Caco-2 (cell line): ENCODE measurements around the gene OR2V2. TPM values are rescaled to one million over a fixed set of nuclear protein-coding genes. Genes with fewer than 3 reads are reported as not detected.
"Not testable (repeated sequence)": the region's sequence is repeated elsewhere in the genome, so short reads cannot be mapped to it uniquely, and the experiment has no call there.

Experiments
- Bru-seq: library from RNA; stranded (reverse); fragments of 400-500 nt; gene quantifications from one replicate; lab custom pipeline; 2021; lab: Mats Ljungman, UMichigan
- BruChase-seq, 2 experiments: library from RNA; stranded (reverse); fragments of 400-500 nt; gene quantifications; one replicate each; lab custom pipeline; 2021; lab: Mats Ljungman, UMichigan
- BruUV-seq: library from RNA; stranded (reverse); fragments of 400-500 nt; replicated peaks from 2 replicates; lab custom pipeline; 2021; lab: Mats Ljungman, UMichigan
- CTCF ChIA-PET: fragments of 300-600 bp; sonication (Branson Sonifier 250); formaldehyde crosslinking; loops from one replicate; lab custom pipeline; 2022; ENCODE audit warnings: antibody characterized with exemption; lab: Charles Lee
- POLR2A ChIA-PET: fragments of 300-600 bp; sonication (Branson Sonifier 250); formaldehyde crosslinking; loops from one replicate; lab custom pipeline; 2022; ENCODE audit warnings: antibody characterized with exemption; lab: Charles Lee
- DNase-seq, 2 experiments: peaks; one replicate each; pipeline versions ENCODE4 v3.0.0 to v3.0.0-alpha.2; 2020 to 2022
- H3K27me3 ChIP-seq: replicated peaks from 2 replicates; pipeline ENCODE4 v1.6.0; 2011; ENCODE audit warnings: low read length; ENCODE audit not compliant: control insufficient read depth, insufficient read depth
- H3K36me3 ChIP-seq: 2 replicates; pipeline ENCODE4 v1.5.1; 2011; ENCODE audit warnings: low read length; ENCODE audit not compliant: control insufficient read depth, insufficient read depth
- H3K4me1 ChIP-seq: fragments of 250-450 bp; sonication (Bioruptor Pico); 2 replicates; pipeline ENCODE4 v1.5.1; 2020; ENCODE audit warnings: mild to moderate bottlenecking
- H3K4me3 ChIP-seq: 2 replicates; pipeline ENCODE4 v1.5.1; 2011; ENCODE audit warnings: low read depth, mild to moderate bottlenecking, control low read depth, low read length
- H3K9me3 ChIP-seq: fragments of 250-450 bp; sonication (Bioruptor Pico); 2 replicates; pipeline ENCODE4 v1.5.1; 2020; ENCODE audit warnings: mild to moderate bottlenecking, moderate library complexity
- H3K27ac Mint-ChIP-seq: one replicate; pipeline ENCODE4 v1.8.0; 2022; ENCODE audit warnings: mixed read lengths; ENCODE audit not compliant: unreplicated experiment
- H3K27me3 Mint-ChIP-seq: one replicate; pipeline ENCODE4 v1.8.0; 2022; ENCODE audit warnings: mixed read lengths; ENCODE audit not compliant: insufficient read depth, unreplicated experiment
- H3K36me3 Mint-ChIP-seq: one replicate; pipeline ENCODE4 v1.8.0; 2022; ENCODE audit warnings: mild to moderate bottlenecking, mixed read lengths; ENCODE audit not compliant: insufficient read depth, unreplicated experiment
- H3K4me1 Mint-ChIP-seq: one replicate; pipeline ENCODE4 v1.8.0; 2022; ENCODE audit warnings: low read depth, mixed read lengths; ENCODE audit not compliant: unreplicated experiment
- H3K4me3 Mint-ChIP-seq: one replicate; pipeline ENCODE4 v1.8.0; 2022; ENCODE audit warnings: mild to moderate bottlenecking, moderate library complexity, mixed read lengths; ENCODE audit not compliant: unreplicated experiment
- H3K9me3 Mint-ChIP-seq: one replicate; pipeline ENCODE4 v1.8.0; 2022; ENCODE audit warnings: mixed read lengths; ENCODE audit not compliant: unreplicated experiment
- CTCF ChIP-seq, 2 experiments: fragments of 200-600 bp in 1 of 2; IDR thresholded peaks; 1 replicate in 1 of 2; 2 replicates in 1 of 2; pipeline versions ENCODE4 v1.5.1 to v1.8.0; 2011 to 2022; ENCODE audit warnings: antibody characterized with exemption in 1 of 2, control low read depth in 1 of 2, inconsistent platforms in 1 of 2, low read depth in 1 of 2, low read length in 1 of 2, mild to moderate bottlenecking in 1 of 2, moderate library complexity in 1 of 2; ENCODE audit not compliant: insufficient read depth in 1 of 2, severe bottlenecking in 1 of 2, unreplicated experiment in 1 of 2
- intact Hi-C: fragments of 100-400 bp; cut with micrococcal nuclease; formaldehyde crosslinking; loops from one replicate; pipeline ENCODE4 v1.10.0; 2022; ENCODE audit not compliant: unreplicated experiment
- long read RNA-seq: library from polyadenylated mRNA; stranded (forward); transcript quantifications from one replicate; pipeline ENCODE4 v2.0.0, GENCODE V29; 2022
- total RNA-seq: library from RNA; stranded (reverse); gene quantifications from 2 replicates; pipeline ENCODE4 v1.2.3, GENCODE V29; 2022

OR2V2 gene
- total RNA-seq: not detected in 2 replicates
- Bru-seq, nascent RNA: percentile 6 among the genes with signal in this experiment
- BruChase-seq, experiment 1, labeled RNA remaining after a 2-hour chase: not detected
- percentile 7 among the genes with signal in this experiment for BruChase-seq, experiment 2, labeled RNA remaining after a 6-hour chase
- long read RNA-seq: 0 reads

- H3K9me3 ChIP-seq, H3K4me1 ChIP-seq, H3K9me3 Mint-ChIP-seq, H3K4me3 Mint-ChIP-seq, POLR2A ChIA-PET, H3K4me3 ChIP-seq, H3K36me3 Mint-ChIP-seq, H3K4me1 Mint-ChIP-seq, BruUV-seq, DNase-seq, H3K27ac Mint-ChIP-seq, H3K27me3 ChIP-seq, intact Hi-C loops, CTCF ChIA-PET, H3K36me3 ChIP-seq: not testable (repeated sequence)
- H3K27me3 Mint-ChIP-seq: peaks cover 12% of the 10 kb centered on the region
Observed at GRCh38 chr5:181146927-181147636, at the start of gene OR2V2. OR2V2 (plus strand) TSS chr5:181147586; CDS start chr5:181154943, 7,357 bp downstream.

GRCh38 chr5:181097759-181098491 is 49.5 kb upstream of the OR2V2 start:
- H3K4me3 ChIP-seq, H3K4me1 Mint-ChIP-seq, H3K4me1 ChIP-seq, H3K27me3 Mint-ChIP-seq, H3K36me3 ChIP-seq, DNase-seq, intact Hi-C loops, H3K4me3 Mint-ChIP-seq, H3K27me3 ChIP-seq, H3K9me3 ChIP-seq, CTCF ChIA-PET, BruUV-seq, H3K9me3 Mint-ChIP-seq, H3K27ac Mint-ChIP-seq, H3K36me3 Mint-ChIP-seq, POLR2A ChIA-PET: not testable (repeated sequence)

GRCh38 chr5:181098762-181099601 is 48.4 kb upstream of the OR2V2 start:
- Histone ChIP-seq H3K36me3 (no peaks in the 10 kb centered on the region), H3K27me3 (peaks cover 6% of the 10 kb centered on the region), H3K4me1 (no peaks in the 10 kb centered on the region), H3K9me3 (no peaks in the 10 kb centered on the region), H3K4me3 (no peak overlapping the region)
- peaks cover 2% of the 10 kb centered on the region for H3K4me1 Mint-ChIP-seq
- peaks cover 7% of the 10 kb centered on the region for H3K27me3 Mint-ChIP-seq
- no peaks in the 10 kb centered on the region for H3K9me3 Mint-ChIP-seq
- TF ChIP-seq CTCF (IDR thresholded peaks at IDR 0.05; ENCODE audit: insufficient read depth in 1 of 2, low read depth in 1 of 2, low read length in 1 of 2, severe bottlenecking in 1 of 2, unreplicated experiment in 1 of 2): no peak
- CTCF ChIA-PET: no interaction called here
- intact Hi-C loops: no loop called here
- POLR2A ChIA-PET: no interaction called here
- DNase-seq: no peak
- no peaks in the 10 kb centered on the region for H3K36me3 Mint-ChIP-seq
- no TSS peak for BruUV-seq
- no peak overlapping the region for H3K27ac Mint-ChIP-seq
- H3K4me3 Mint-ChIP-seq: peak overlapping the region; percentile 67
